Body of pancreas (tissue), 4 donors: ENCODE results near the gene PPP6R2. TPM values are rescaled to one million over a fixed set of nuclear protein-coding genes. Genes with fewer than 3 reads are reported as not detected.

Experiments
- ATAC-seq: fragments of 150-250 bp; one replicate; pipeline ENCODE4 v1.9.1; 2016
- DNase-seq, 4 donors: peaks; one replicate each; pipeline ENCODE4 v3.0.0-alpha.2; 2019
- H3K27ac ChIP-seq, 4 donors: fragments of 200-600 bp; sonication (generic); 1 replicate in 3 of 4; 2 replicates in 1 of 4; pipeline versions ENCODE4 v1.5.1 to v1.6.1; 2016 to 2019; ENCODE audit warnings: mild to moderate bottlenecking in 1 of 4, mixed read lengths in 1 of 4, moderate library complexity in 1 of 4
- H3K27me3 ChIP-seq, 2 donors: fragments of 200-600 bp; sonication (generic); one replicate each; pipeline ENCODE4 v1.6.0; 2016; ENCODE audit warnings: mild to moderate bottlenecking in 1 of 2
- H3K36me3 ChIP-seq, 2 donors: fragments of 200-600 bp; sonication (generic); replicated peaks in 1 of 2; 2 replicates each; pipeline ENCODE4 v1.5.1; 2016; ENCODE audit warnings: low read depth in 2 of 2; ENCODE audit not compliant: insufficient read depth in 1 of 2
- H3K4me1 ChIP-seq: fragments of 200-600 bp; sonication (generic); one replicate; pipeline ENCODE4 v1.6.0; 2016
- H3K4me3 ChIP-seq, 2 donors: fragments of 200-600 bp; sonication (generic); 1 replicate in 1 of 2; 2 replicates in 1 of 2; pipeline ENCODE4 v1.5.1; 2016 to 2019
- H3K9me3 ChIP-seq, 3 donors: fragments of 200-600 bp; sonication (generic); 1 replicate in 2 of 3; 2 replicates in 1 of 3; pipeline ENCODE4 v1.5.1; 2016
- CTCF ChIP-seq, 7 experiments: fragments of 450-650 bp in 4 of 7; fragments of 200-600 bp in 3 of 7; sonication (generic) in 3 of 7; IDR thresholded peaks; one replicate each; pipeline ENCODE4 v1.5.1; 2016 to 2019; ENCODE audit warnings: antibody characterized with exemption in 7 of 7
- POLR2A ChIP-seq, 3 donors: fragments of 450-650 bp; IDR thresholded peaks; one replicate each; pipeline ENCODE4 v1.6.1; 2016; ENCODE audit warnings: antibody characterized with exemption in 3 of 3, mild to moderate bottlenecking in 2 of 3
- WGBS, 2 donors: methylation state at CpG; one replicate each; pipeline ENCODE4 v1.1.5; 2017; 5-methylcytosine and 5-hydroxymethylcytosine counted together
- intact Hi-C: fragments of 100-400 bp; cut with DNase I; formaldehyde crosslinking; loops from one replicate; pipeline ENCODE4 v1.15.1; 2023
- total RNA-seq, 2 donors: library from RNA; depleted of rRNA; stranded (reverse); fragments of >200 nt; gene quantifications; one replicate each; pipeline ENCODE4 v1.1.0, GENCODE V29; 2016

PPP6R2 gene
- total RNA-seq, 2 donors from 2014 or later, result 48.8 to 53.4 TPM

GRCh38 chr22:50337262-50338041, 5.7 kb upstream of the PPP6R2 start:
- intact Hi-C loops, result no loop called here
- Histone ChIP-seq H3K4me3 (no peak overlapping the region), H3K9me3 (no peaks in the 10 kb centered on the region), H3K36me3 (no peaks in the 10 kb centered on the region), H3K27ac (no peak overlapping the region), H3K4me1 (peaks cover 6% of the 10 kb centered on the region), H3K27me3 (no peaks in the 10 kb centered on the region)
- ATAC-seq (no peak), DNase-seq (no peak)
- TF ChIP-seq CTCF (IDR thresholded peaks at IDR 0.05), result no peak
- TF ChIP-seq POLR2A (IDR thresholded peaks at IDR 0.05), result no peak
- 88 to 89% methylated on average over 13 of the region's 13 CpGs for WGBS, 2 donors

- intact Hi-C loops, result no loop called here
- WGBS, 2 donors, result 78 to 87% methylated on average over 5 of the region's 5 CpGs
Measured at GRCh38 chr22:50338042-50338573, 5.0 kb upstream of the PPP6R2 start.

DNA sequence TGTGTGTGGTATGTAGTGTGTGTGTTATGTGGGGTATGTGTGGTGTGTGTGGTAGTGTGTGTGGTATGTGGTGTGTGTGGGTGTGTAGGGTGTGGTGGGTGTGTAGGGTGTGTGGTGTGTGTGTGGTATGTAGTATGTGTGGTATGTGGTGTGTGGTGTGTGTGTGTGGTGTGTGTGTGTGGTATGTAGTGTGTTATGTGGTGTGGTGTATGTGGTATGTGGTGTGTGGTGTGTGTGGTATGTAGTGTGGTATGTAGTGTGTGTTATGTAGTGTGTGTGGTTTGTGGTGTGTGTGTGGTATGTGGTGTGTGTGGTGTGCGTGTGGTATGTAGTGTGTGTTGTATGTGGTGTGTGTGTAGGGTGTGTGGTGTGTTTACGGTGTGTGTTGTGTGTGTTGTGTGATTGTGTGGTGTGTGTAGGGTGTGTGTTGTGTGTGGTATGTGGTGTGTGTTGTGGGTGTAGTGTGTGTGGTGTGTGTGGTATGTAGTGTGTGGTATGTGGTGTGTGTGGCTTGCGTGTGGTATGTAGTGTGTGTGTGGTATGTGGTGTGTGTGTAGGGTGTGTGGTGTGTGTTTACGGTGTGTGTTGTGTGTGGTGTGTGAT, 4.2 kb upstream of the PPP6R2 start:
- Histone ChIP-seq H3K27me3 (no peaks in the 10 kb centered on the region), H3K27ac (no peak overlapping the region), H3K9me3 (no peaks in the 10 kb centered on the region), H3K4me1 (peaks cover 11% of the 10 kb centered on the region), H3K36me3 (no peaks in the 10 kb centered on the region), H3K4me3 (no peak overlapping the region)
- intact Hi-C loops, result no loop called here
- DNase-seq (no peak), ATAC-seq (no peak)
- no peak for TF ChIP-seq CTCF (IDR thresholded peaks at IDR 0.05)
- TF ChIP-seq POLR2A (IDR thresholded peaks at IDR 0.05), result no peak
- WGBS, 2 donors, result 91 to 98% methylated on average over 4 of the region's 4 CpGs

More at GRCh38 chr22:50338042-50338573, 5.0 kb upstream of the PPP6R2 start:
- Histone ChIP-seq H3K4me1 (peaks cover 11% of the 10 kb centered on the region), H3K9me3 (no peaks in the 10 kb centered on the region), H3K27ac (no peak overlapping the region), H3K36me3 (no peaks in the 10 kb centered on the region), H3K27me3 (no peaks in the 10 kb centered on the region), H3K4me3 (no peak overlapping the region)
- no peak for TF ChIP-seq CTCF (IDR thresholded peaks at IDR 0.05)
- TF ChIP-seq POLR2A (IDR thresholded peaks at IDR 0.05), result no peak
- ATAC-seq (no peak), DNase-seq (no peak)

DNA sequence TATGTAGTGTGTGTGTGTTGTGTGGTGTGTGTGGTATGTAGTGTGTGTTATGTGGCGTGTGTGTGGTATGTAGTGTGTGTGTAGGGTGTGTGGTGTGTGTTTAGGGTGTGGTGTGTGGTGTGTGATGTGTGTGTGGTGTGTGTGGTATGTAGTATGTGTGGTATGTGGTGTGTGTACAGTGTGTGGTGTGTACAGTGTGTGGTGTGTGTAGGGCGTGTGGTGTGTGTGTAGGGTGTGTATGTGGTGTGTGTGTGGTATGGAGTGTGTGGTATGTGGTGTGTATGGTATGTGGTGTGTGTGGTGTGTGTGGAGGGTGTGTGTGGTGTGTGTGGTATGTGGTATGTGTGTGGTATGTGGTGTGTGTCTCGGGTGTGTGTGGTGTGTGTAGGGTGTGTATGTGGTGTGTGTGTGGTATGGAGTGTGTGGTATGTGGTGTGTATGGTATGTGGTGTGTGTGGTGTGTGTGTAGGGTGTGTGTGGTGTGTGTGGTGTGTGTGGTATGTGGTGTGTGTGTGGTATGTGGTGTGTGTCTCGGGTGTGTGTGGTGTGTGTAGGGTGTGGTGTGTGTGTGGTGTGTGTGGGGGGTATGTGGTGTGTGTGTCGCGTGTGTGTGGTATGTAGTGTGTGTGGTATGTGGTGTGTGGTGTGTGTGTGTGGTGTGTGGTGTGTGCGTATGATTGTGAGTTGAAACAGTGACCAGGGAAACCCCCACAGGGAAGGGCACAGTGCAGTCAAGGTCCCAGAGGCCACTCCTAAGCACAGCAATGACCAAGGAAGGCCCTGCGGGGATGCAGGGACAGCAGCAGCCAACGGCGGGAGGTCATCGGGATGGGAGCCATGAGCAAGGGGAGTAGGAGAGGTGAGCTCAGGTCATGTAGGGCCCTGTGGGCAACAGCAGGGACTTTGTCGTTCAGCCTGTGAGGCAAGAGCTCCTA, 2.9 kb upstream of the PPP6R2 start:
- TF ChIP-seq POLR2A (IDR thresholded peaks at IDR 0.05), result no peak
- no peak for TF ChIP-seq CTCF (IDR thresholded peaks at IDR 0.05)
- intact Hi-C loops, result no loop called here
- DNase-seq (no peak), ATAC-seq (no peak)
- no peaks in the 10 kb centered on the region for H3K9me3 ChIP-seq
- no peak overlapping the region for H3K27ac ChIP-seq
- H3K4me1 ChIP-seq, result peaks cover 11% of the 10 kb centered on the region
- H3K36me3 ChIP-seq, result no peaks in the 10 kb centered on the region
- no peak overlapping the region for H3K4me3 ChIP-seq
- 74 to 77% methylated on average over 12 of the region's 12 CpGs for WGBS, 2 donors
- no peaks in the 10 kb centered on the region for H3K27me3 ChIP-seq
